Measurements from ENCODE around the gene AMPH. TPM values are rescaled to one million over a fixed set of nuclear protein-coding genes. Genes with fewer than 3 reads are reported as not detected.

The AMPH gene
- total RNA-seq, 6 experiments from 2014 or later = 4.5 to 6.2 (median 5.8) TPM

DNA sequence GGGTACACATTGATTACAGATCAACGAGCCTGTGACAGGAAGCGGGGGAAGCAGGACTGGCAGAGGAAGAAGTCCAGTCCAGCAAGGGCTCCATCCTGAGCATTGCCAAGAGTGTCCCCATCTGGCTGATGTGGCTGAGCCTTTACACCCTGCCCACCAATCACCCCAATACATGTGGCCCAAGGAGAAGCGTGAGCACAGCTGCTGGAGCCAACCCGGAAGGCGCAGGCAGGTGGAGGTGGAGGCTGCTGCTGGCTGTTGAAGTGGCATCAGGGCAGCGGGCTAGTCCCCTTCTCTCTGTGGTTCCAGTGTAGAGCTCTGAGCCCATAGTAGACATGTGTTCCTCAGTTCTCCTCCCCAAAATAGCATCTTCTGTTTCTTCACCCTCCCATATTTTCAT is 6.8 kb upstream of the AMPH start:
- no peaks in the 10 kb centered on the region for H3K4me1 Mint-ChIP-seq (ENCODE audit: low read depth)
- H3K36me3 Mint-ChIP-seq (ENCODE audit: low read depth) = no peaks in the 10 kb centered on the region
- TF ChIP-seq, protein P1, sequence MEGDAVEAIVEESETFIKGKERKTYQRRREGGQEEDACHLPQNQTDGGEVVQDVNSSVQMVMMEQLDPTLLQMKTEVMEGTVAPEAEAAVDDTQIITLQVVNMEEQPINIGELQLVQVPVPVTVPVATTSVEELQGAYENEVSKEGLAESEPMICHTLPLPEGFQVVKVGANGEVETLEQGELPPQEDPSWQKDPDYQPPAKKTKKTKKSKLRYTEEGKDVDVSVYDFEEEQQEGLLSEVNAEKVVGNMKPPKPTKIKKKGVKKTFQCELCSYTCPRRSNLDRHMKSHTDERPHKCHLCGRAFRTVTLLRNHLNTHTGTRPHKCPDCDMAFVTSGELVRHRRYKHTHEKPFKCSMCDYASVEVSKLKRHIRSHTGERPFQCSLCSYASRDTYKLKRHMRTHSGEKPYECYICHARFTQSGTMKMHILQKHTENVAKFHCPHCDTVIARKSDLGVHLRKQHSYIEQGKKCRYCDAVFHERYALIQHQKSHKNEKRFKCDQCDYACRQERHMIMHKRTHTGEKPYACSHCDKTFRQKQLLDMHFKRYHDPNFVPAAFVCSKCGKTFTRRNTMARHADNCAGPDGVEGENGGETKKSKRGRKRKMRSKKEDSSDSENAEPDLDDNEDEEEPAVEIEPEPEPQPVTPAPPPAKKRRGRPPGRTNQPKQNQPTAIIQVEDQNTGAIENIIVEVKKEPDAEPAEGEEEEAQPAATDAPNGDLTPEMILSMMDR (IDR thresholded peaks at IDR 0.05) = no peak
- no peak overlapping the region for H3K27ac Mint-ChIP-seq
- peaks cover 5% of the 10 kb centered on the region for H3K27me3 Mint-ChIP-seq (ENCODE audit: insufficient read depth)
- no peak for DNase-seq
- no peak overlapping the region for H3K4me3 Mint-ChIP-seq
- no peaks in the 10 kb centered on the region for H3K9me3 Mint-ChIP-seq

DNA sequence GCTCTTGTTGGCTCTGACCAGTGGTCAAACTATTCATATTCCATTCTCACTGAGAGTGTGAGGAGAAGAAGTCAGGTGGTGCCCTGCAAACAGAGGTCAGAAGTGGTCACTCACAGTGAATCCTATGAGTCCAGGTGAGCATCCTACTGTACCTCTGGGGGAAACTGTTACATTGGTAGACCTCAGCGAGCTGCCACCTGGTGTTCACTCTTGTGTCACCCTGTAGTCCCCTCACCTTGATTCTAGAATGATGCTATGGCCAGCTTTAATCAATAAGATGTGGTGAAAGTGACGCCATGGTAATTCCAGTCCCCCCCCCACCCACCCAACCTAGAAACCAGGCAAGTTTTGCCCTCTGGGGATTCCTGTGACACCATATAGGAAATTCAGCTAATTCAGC is 1.2 kb upstream of the AMPH start:
- no peak overlapping the region for H3K27ac Mint-ChIP-seq

DNA sequence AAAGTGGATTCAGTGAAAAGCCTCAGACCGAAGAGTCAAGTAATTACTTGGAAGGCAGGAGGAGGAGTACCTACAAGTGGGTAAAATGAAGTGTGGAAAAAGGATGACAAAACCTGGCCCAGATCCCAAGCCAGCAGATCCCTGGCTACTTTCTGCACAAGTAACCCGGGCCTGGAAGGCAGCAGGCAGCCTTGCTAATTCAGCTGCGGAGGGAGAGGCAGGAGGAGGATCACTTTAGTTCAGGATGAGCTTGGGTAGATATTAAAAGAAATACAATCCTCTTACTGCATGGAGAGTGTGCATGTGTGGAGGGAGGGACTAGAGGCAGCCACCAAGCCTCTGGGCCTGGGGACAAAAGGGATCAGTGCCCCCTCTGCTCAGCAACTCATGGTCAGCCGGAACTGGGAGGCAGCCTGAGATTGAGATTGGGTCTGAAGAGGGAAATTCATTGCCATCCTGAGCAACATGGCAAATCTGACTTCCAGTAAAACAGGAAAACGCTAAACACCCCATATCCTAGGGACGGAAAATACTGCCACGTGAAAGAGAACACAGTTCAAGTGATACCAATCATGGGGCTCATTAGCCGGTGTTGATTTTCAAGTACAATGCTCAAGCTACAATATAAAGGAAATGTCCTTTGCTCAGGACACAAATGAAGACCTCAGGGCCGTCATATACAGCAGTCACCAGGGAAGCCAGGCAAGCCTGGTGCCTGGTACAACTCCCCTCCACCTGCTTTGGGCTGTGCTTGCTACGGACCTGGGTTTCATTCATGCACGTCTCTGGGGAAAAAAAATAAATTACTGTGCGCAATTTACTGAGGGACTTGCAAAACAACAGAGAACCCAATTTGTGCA is 1.3 kb downstream of the AMPH start:
- Mint-ChIP-seq H3K4me3 (peak overlapping the region; percentile 78), H3K36me3 (ENCODE audit: low read depth) (0 out of 2 replicates have a peak, but pooled peaks cover 5% of the 10 kb centered on the region), H3K27ac (no peak overlapping the region), H3K27me3 (ENCODE audit: insufficient read depth) (peaks cover 3% of the 10 kb centered on the region), H3K4me1 (ENCODE audit: low read depth) (peaks cover 27% of the 10 kb centered on the region), H3K9me3 (peaks cover 11% of the 10 kb centered on the region)
- no peak for DNase-seq
- TF ChIP-seq, protein P1 (IDR thresholded peaks at IDR 0.05) = no peak

More for the DNA sequence above, 1.2 kb upstream of the AMPH start:
- Mint-ChIP-seq H3K4me3 (no peak overlapping the region), H3K36me3 (ENCODE audit: low read depth) (no peaks in the 10 kb centered on the region), H3K27me3 (ENCODE audit: insufficient read depth) (peaks cover 3% of the 10 kb centered on the region), H3K4me1 (ENCODE audit: low read depth) (peaks cover 27% of the 10 kb centered on the region), H3K9me3 (no peaks in the 10 kb centered on the region)
- TF ChIP-seq, protein P1 (IDR thresholded peaks at IDR 0.05) = no peak; the same call in 1 of the 2 replicates
- DNase-seq = no peak

DNA sequence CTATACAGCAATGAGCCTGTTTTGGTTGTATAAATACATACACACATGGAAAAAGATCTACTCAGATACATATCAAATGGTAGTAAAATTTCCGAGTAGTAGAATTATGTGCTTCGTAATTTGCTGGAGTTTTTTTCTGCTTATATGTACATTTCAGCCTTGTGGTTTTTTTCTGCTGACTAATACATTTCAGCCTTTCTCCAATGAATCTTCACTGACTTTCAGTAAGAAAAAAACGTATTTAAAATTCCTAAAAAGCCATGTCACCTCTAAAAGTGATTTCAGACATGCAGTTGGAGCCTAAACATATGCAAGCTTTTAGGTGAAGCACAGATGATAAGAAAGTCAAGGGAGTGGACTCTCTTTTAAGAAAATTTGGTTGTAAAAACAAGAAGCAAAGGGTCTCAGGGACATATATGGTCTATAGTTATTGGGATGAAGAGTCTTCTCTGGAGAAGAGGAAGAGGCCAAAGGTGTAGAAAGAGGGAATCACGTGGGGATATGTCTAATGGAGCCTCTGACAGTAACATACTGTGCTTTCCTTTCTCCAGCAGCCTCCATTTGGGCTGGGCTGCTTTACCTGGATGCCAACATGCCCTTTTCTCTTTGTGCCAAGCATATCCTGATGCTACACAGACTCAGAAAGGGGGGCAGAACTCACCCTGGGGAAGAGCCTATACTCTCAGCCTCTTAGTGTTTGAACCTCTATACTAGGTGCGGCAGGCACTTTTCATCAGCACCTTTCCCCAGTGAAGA is 2.4 kb downstream of the AMPH start:
- H3K27ac Mint-ChIP-seq = peak overlapping the region; percentile 44; the same call in 1 of the 2 replicates
- peaks cover 27% of the 10 kb centered on the region for H3K4me1 Mint-ChIP-seq (ENCODE audit: low read depth)
- H3K36me3 Mint-ChIP-seq (ENCODE audit: low read depth) = 0 out of 2 replicates have a peak, but pooled peaks cover 9% of the 10 kb centered on the region
- peak; percentile 77 for DNase-seq
- peaks cover 16% of the 10 kb centered on the region for H3K9me3 Mint-ChIP-seq
- peak overlapping the region; percentile 39 for H3K4me3 Mint-ChIP-seq
- TF ChIP-seq, protein P1 (IDR thresholded peaks at IDR 0.05) = no peak
- peaks cover 3% of the 10 kb centered on the region for H3K27me3 Mint-ChIP-seq (ENCODE audit: insufficient read depth)

DNA sequence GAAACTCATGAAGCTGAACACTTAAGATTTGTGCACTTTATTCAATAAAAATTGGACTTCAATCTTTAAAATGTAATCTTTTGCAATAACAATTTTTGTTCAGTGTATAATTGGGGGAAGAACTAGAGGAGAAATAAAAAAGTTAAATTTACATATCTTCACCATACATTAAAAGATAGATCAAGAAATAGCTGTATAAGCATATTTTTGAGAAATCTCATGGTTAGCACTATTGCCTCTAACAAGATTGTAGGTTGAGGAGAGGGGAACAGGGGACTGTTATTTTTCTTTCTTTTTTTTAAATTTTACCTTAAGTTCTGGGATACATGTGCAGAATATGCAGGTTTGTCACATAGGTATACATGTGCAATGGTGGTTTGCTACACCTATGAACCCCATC is 5.3 kb downstream of the AMPH start:
- TF ChIP-seq, protein P1 (IDR thresholded peaks at IDR 0.05) = no peak
- no peak overlapping the region for H3K27ac Mint-ChIP-seq
- peaks cover 21% of the 10 kb centered on the region for H3K4me1 Mint-ChIP-seq (ENCODE audit: low read depth)
- H3K27me3 Mint-ChIP-seq (ENCODE audit: insufficient read depth) = no peaks in the 10 kb centered on the region; the same call in 1 of the 2 replicates
- 0 out of 2 replicates have a peak, but pooled peaks cover 9% of the 10 kb centered on the region for H3K36me3 Mint-ChIP-seq (ENCODE audit: low read depth)
- peaks cover 16% of the 10 kb centered on the region for H3K9me3 Mint-ChIP-seq
- H3K4me3 Mint-ChIP-seq = no peak overlapping the region
- DNase-seq = no peak

All from HFFc6 (cell line).